ENCODE data around the gene MYO1B.

DNA sequence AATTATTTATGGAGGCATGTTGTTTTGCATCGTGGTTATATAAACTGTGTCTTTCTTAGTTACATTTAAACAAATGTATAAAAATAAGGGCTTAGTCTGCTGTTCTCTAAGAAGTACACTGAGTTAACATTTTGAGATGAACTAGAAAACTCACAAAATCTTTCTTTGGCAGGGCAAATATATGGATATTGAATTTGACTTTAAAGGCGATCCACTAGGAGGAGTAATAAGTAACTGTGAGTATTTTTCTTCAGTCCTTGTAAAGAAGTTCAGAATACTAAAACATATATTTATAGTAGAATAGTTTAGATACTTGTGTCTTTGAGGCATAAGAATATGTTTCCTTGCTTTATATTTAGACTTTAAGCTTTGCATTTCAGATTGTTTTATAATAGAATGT lies 104.8 kb downstream of the MYO1B start:
- TF ChIP-seq, protein P1, sequence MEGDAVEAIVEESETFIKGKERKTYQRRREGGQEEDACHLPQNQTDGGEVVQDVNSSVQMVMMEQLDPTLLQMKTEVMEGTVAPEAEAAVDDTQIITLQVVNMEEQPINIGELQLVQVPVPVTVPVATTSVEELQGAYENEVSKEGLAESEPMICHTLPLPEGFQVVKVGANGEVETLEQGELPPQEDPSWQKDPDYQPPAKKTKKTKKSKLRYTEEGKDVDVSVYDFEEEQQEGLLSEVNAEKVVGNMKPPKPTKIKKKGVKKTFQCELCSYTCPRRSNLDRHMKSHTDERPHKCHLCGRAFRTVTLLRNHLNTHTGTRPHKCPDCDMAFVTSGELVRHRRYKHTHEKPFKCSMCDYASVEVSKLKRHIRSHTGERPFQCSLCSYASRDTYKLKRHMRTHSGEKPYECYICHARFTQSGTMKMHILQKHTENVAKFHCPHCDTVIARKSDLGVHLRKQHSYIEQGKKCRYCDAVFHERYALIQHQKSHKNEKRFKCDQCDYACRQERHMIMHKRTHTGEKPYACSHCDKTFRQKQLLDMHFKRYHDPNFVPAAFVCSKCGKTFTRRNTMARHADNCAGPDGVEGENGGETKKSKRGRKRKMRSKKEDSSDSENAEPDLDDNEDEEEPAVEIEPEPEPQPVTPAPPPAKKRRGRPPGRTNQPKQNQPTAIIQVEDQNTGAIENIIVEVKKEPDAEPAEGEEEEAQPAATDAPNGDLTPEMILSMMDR (conservative IDR thresholded peaks at IDR 0.05; ENCODE audit: low read depth, low read length), result no peak; the same call in 1 of the 2 replicates
- no peak for TF ChIP-seq EZH2 (IDR thresholded peaks at IDR 0.05; ENCODE audit: borderline replicate concordance, low read depth, low read length, poor library complexity, severe bottlenecking)

Data from A673 (cell line).